ENCODE measurements around the gene CREB5. TPM values are rescaled to one million over a fixed set of nuclear protein-coding genes. Genes with fewer than 3 reads are reported as not detected.

CREB5 gene
- total and polyA plus RNA-seq, 2 experiments from 2014 or later: 2.4 to 4.4 TPM

DNA sequence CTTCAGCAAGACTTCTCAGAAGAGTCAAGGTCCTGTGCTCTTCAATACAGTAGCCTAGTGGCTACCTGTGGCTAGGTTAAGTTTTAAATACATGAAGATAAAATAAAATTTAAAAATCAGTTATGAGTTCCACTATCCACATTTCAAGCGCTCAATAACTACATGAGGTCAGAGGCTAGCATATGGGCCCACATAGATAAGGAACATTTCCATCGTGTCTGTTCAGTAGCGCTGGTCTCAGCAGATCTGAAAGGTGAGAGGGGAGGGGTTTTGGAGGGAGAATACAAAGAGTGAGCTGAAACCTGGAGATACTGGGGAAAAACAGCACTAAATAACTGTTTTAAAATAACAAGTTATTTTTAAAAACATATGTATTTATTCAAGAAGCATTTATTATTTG, 326.8 kb downstream of the CREB5 start:
- no peaks in the 10 kb centered on the region for H3F3A ChIP-seq (replicated peaks; ENCODE audit: low read depth)
- H3K79me2 ChIP-seq (replicated peaks; ENCODE audit: insufficient read depth): no peaks in the 10 kb centered on the region
- no peak overlapping the region for H3K4me3 ChIP-seq
- peaks cover 1% of the 10 kb centered on the region for H3K27me3 Mint-ChIP-seq (ENCODE audit: insufficient read depth, low read depth, poor library complexity)
- no peak overlapping the region for H3K27ac Mint-ChIP-seq
- DNase-seq (ENCODE audit: low spot score) (no peak), ATAC-seq (no peak)
- TF ChIP-seq, protein P1, sequence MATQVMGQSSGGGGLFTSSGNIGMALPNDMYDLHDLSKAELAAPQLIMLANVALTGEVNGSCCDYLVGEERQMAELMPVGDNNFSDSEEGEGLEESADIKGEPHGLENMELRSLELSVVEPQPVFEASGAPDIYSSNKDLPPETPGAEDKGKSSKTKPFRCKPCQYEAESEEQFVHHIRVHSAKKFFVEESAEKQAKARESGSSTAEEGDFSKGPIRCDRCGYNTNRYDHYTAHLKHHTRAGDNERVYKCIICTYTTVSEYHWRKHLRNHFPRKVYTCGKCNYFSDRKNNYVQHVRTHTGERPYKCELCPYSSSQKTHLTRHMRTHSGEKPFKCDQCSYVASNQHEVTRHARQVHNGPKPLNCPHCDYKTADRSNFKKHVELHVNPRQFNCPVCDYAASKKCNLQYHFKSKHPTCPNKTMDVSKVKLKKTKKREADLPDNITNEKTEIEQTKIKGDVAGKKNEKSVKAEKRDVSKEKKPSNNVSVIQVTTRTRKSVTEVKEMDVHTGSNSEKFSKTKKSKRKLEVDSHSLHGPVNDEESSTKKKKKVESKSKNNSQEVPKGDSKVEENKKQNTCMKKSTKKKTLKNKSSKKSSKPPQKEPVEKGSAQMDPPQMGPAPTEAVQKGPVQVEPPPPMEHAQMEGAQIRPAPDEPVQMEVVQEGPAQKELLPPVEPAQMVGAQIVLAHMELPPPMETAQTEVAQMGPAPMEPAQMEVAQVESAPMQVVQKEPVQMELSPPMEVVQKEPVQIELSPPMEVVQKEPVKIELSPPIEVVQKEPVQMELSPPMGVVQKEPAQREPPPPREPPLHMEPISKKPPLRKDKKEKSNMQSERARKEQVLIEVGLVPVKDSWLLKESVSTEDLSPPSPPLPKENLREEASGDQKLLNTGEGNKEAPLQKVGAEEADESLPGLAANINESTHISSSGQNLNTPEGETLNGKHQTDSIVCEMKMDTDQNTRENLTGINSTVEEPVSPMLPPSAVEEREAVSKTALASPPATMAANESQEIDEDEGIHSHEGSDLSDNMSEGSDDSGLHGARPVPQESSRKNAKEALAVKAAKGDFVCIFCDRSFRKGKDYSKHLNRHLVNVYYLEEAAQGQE (IDR thresholded peaks at IDR 0.05; ENCODE audit: unreplicated experiment): no peak
- TF ChIP-seq NANOG (IDR thresholded peaks at IDR 0.05; ENCODE audit: borderline replicate concordance) (no peak), EZH2phosphoT487 (IDR thresholded peaks at IDR 0.05; ENCODE audit: unreplicated experiment) (no peak), CREB1 (CRISPR knock-in tag; IDR thresholded peaks at IDR 0.05; ENCODE audit: low read depth) (no peak), ZNF114 (CRISPR knock-in tag; IDR thresholded peaks at IDR 0.05) (no peak), STAT1 (IDR thresholded peaks at IDR 0.05; ENCODE audit: unreplicated experiment) (no peak)
- TF ChIP-seq, protein P2, sequence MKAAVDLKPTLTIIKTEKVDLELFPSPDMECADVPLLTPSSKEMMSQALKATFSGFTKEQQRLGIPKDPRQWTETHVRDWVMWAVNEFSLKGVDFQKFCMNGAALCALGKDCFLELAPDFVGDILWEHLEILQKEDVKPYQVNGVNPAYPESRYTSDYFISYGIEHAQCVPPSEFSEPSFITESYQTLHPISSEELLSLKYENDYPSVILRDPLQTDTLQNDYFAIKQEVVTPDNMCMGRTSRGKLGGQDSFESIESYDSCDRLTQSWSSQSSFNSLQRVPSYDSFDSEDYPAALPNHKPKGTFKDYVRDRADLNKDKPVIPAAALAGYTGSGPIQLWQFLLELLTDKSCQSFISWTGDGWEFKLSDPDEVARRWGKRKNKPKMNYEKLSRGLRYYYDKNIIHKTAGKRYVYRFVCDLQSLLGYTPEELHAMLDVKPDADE (IDR thresholded peaks at IDR 0.05): no peak
- TF ChIP-seq, protein P3, sequence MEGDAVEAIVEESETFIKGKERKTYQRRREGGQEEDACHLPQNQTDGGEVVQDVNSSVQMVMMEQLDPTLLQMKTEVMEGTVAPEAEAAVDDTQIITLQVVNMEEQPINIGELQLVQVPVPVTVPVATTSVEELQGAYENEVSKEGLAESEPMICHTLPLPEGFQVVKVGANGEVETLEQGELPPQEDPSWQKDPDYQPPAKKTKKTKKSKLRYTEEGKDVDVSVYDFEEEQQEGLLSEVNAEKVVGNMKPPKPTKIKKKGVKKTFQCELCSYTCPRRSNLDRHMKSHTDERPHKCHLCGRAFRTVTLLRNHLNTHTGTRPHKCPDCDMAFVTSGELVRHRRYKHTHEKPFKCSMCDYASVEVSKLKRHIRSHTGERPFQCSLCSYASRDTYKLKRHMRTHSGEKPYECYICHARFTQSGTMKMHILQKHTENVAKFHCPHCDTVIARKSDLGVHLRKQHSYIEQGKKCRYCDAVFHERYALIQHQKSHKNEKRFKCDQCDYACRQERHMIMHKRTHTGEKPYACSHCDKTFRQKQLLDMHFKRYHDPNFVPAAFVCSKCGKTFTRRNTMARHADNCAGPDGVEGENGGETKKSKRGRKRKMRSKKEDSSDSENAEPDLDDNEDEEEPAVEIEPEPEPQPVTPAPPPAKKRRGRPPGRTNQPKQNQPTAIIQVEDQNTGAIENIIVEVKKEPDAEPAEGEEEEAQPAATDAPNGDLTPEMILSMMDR (conservative IDR thresholded peaks at IDR 0.05; ENCODE audit: low read depth in 2 of 2): no peak
- H3K9me3 Mint-ChIP-seq: no peaks in the 10 kb centered on the region
- H3K4me1 Mint-ChIP-seq: peaks cover 16% of the 10 kb centered on the region
- H3K9me2 ChIP-seq (ENCODE audit: insufficient read depth): no peaks in the 10 kb centered on the region
- H3K36me3 Mint-ChIP-seq (ENCODE audit: low read depth): no peaks in the 10 kb centered on the region
- H3K36me3 ChIP-seq (ENCODE audit: insufficient read depth): no peaks in the 10 kb centered on the region
- no peak overlapping the region for H3K4me3 Mint-ChIP-seq
- no peaks in the 10 kb centered on the region for H4K20me1 ChIP-seq (replicated peaks; ENCODE audit: insufficient read depth)
- H3K4me1 ChIP-seq (ENCODE audit: insufficient read depth): peaks cover 11% of the 10 kb centered on the region
- H3K27me3 ChIP-seq (ENCODE audit: insufficient read depth): no peaks in the 10 kb centered on the region
- no peak overlapping the region for H2AFZ ChIP-seq
- no peak overlapping the region for H3K27ac ChIP-seq (ENCODE audit: low read depth)
- no peak overlapping the region for H3K4me2 ChIP-seq

- Mint-ChIP-seq H3K27me3 (ENCODE audit: insufficient read depth, low read depth, poor library complexity) (peaks cover 1% of the 10 kb centered on the region), H3K4me1 (peaks cover 16% of the 10 kb centered on the region), H3K36me3 (ENCODE audit: low read depth) (no peaks in the 10 kb centered on the region), H3K9me3 (no peaks in the 10 kb centered on the region), H3K27ac (no peak overlapping the region), H3K4me3 (no peak overlapping the region; the same call in 2 of the 3 replicates)
- H2AFZ ChIP-seq: peak overlapping the region; percentile 24; the same call in 1 of the 2 replicates
- H3K4me3 ChIP-seq: no peak overlapping the region
- H4K20me1 ChIP-seq (replicated peaks; ENCODE audit: insufficient read depth): no peaks in the 10 kb centered on the region
- no peak for DNase-seq (ENCODE audit: low spot score)
- H3K36me3 ChIP-seq (ENCODE audit: insufficient read depth): no peaks in the 10 kb centered on the region
- H3K79me2 ChIP-seq (replicated peaks; ENCODE audit: insufficient read depth): no peaks in the 10 kb centered on the region
- no peaks in the 10 kb centered on the region for H3K9me2 ChIP-seq (ENCODE audit: insufficient read depth)
- H3K27me3 ChIP-seq (ENCODE audit: insufficient read depth): no peaks in the 10 kb centered on the region
- peaks cover 11% of the 10 kb centered on the region for H3K4me1 ChIP-seq (ENCODE audit: insufficient read depth)
- no peaks in the 10 kb centered on the region for H3F3A ChIP-seq (replicated peaks; ENCODE audit: low read depth)
- TF ChIP-seq CREB1 (CRISPR knock-in tag; IDR thresholded peaks at IDR 0.05; ENCODE audit: low read depth) (no peak), ZNF114 (CRISPR knock-in tag; IDR thresholded peaks at IDR 0.05) (no peak)
- TF ChIP-seq, protein P2 (IDR thresholded peaks at IDR 0.05): no peak
- ATAC-seq: peak; percentile 77
- 0 out of 2 replicates have a peak overlapping the region, but pooled peaks have one; percentile 17 for H3K4me2 ChIP-seq
- no peak overlapping the region for H3K27ac ChIP-seq (ENCODE audit: low read depth)
Observed at GRCh38 chr7:28739826-28740225, 327.5 kb downstream of the CREB5 start.
